K562 (cell line): ENCODE measurements around the gene FRMD1. TPM values are rescaled to one million over a fixed set of nuclear protein-coding genes. Genes with fewer than 3 reads are reported as not detected.

ENCODE experiments used
- BRD9 ChIP-seq: fragments of 450-650 bp; IDR thresholded peaks from 2 replicates; pipeline ENCODE4 v1.6.1; 2018; ENCODE audit warnings: low read depth; ENCODE audit not compliant: partially characterized antibody
- EWSR1 ChIP-seq: fragments of 450-650 bp; IDR thresholded peaks from 2 replicates; pipeline ENCODE4 v1.6.1; 2018; ENCODE audit warnings: borderline replicate concordance, mild to moderate bottlenecking, low read depth, moderate library complexity; ENCODE audit not compliant: partially characterized antibody
- EZH2 ChIP-seq: IDR thresholded peaks from 2 replicates; pipeline ENCODE4 v1.6.1; 2012; ENCODE audit warnings: low read depth, mild to moderate bottlenecking, inconsistent platforms, low read length, borderline replicate concordance
- LEF1 ChIP-seq: fragments of 450-650 bp; IDR thresholded peaks from 2 replicates; pipeline ENCODE4 v1.6.1; 2016; ENCODE audit warnings: mild to moderate bottlenecking
- RAD21 ChIP-seq, 2 experiments: fragments of 250-450 bp in 1 of 2; fragments of 450-650 bp in 1 of 2; sonication (Bioruptor Pico) in 1 of 2; formaldehyde crosslinking in 1 of 2; IDR thresholded peaks in 1 of 2; conservative IDR thresholded peaks in 1 of 2; 2 replicates each; pipeline versions ENCODE4 v1.4.0 to v1.8.0; 2020 to 2022; ENCODE audit warnings: mild to moderate bottlenecking in 2 of 2, moderate library complexity in 1 of 2
- RBM15 ChIP-seq: fragments of 200-400 bp; formaldehyde crosslinking; IDR thresholded peaks from 2 replicates; pipeline ENCODE4 v1.6.1; 2018; ENCODE audit warnings: mild to moderate bottlenecking, low read length, moderate library complexity; ENCODE audit not compliant: insufficient read depth
- RERE ChIP-seq: sonication (generic); formaldehyde crosslinking; IDR thresholded peaks from 2 replicates; pipeline ENCODE4 v1.8.0; 2023; ENCODE audit warnings: missing genetic modification reagents, mild to moderate bottlenecking, borderline replicate concordance
- REST ChIP-seq, 2 experiments: fragments of 450-650 bp; formaldehyde crosslinking in 1 of 2; IDR thresholded peaks; 2 replicates each; pipeline versions ENCODE4 v1.4.0 to v1.6.1; 2014 to 2020; ENCODE audit warnings: mild to moderate bottlenecking in 2 of 2, borderline replicate concordance in 1 of 2, low read depth in 1 of 2
- RFX5 ChIP-seq: IDR thresholded peaks from 2 replicates; pipeline ENCODE4 v1.6.1; 2011; ENCODE audit warnings: low read depth, mild to moderate bottlenecking, improper control_type of control experiment, low read length
- SMAD3 ChIP-seq: fragments of 450-650 bp; formaldehyde crosslinking; conservative IDR thresholded peaks from 2 replicates; pipeline ENCODE4 v1.4.0; 2020; ENCODE audit warnings: mild to moderate bottlenecking
- ZNF354B ChIP-seq: fragments of 250-450 bp; sonication (Bioruptor Pico); IDR thresholded peaks from 2 replicates; pipeline ENCODE4 v1.4.0; 2020
- ZNF57 ChIP-seq: fragments of 450-650 bp; formaldehyde crosslinking; IDR thresholded peaks from 2 replicates; pipeline ENCODE4 v1.4.0; 2020; ENCODE audit warnings: mild to moderate bottlenecking, moderate library complexity
- polyA plus RNA-seq, 8 experiments: library from polyadenylated mRNA; depleted of rRNA in 4 of 8; stranded (reverse) in 5 of 8; unstranded in 3 of 8; fragments of >200 nt; fragmentation: Nextera tagmentation in 2 of 8; fragmentation: Illumina TruSeq in 1 of 8; extraction: Ambion mirVana in 2 of 8; extraction: Trizol in 1 of 8; gene quantifications; 2 replicates each; pipeline versions ENCODE4 v1.2.1 to v1.2.3, GENCODE V29; 2011 to 2014; ENCODE audit warnings: inconsistent platforms in 1 of 8, missing spikeins in 1 of 8
- total RNA-seq, 7 experiments: library from RNA; depleted of rRNA in 6 of 7; stranded (reverse); fragments of >200 nt in 6 of 7; fragmentation: Illumina TruSeq in 2 of 7; extraction: Trizol in 2 of 7; gene quantifications; 2 replicates each; pipeline versions ENCODE4 v1.2.1 to v1.2.3, GENCODE V29; 2011 to 2021; ENCODE audit warnings: low replicate concordance in 1 of 7

The FRMD1 gene
- total and polyA plus RNA-seq, 9 of the 15 experiments (the other 6 are each of a cell fraction or from before 2014, with no cell fraction given) = 0.01 to 0.04 (median 0.01) TPM; not detected in 6

GRCh38 chr6:168058691-168059551 is 20.1 kb downstream of the FRMD1 start (continued):
- TF ChIP-seq RERE (no peak), RBM15 (no peak), RAD21 (CRISPR knock-in tag; conservative IDR thresholded peaks at IDR 0.05 in 1 of 2, IDR thresholded peaks at IDR 0.05 in 1 of 2) (peak in 1 of 2 experiments; percentile 41; a peak in 2 of 4 replicates), BRD9 (no peak), RFX5 (no peak), ZNF57 (no peak), REST (IDR thresholded peaks at IDR 0.05; ENCODE audit: borderline replicate concordance) (peak; percentile 23; the same call in 1 of the 2 replicates), REST (CRISPR knock-in tag; IDR thresholded peaks at IDR 0.05; ENCODE audit: low read depth) (no peak), EZH2 (no peak), LEF1 (no peak), ZNF354B (CRISPR knock-in tag) (no peak), SMAD3 (CRISPR knock-in tag) (no peak), EWSR1 (no peak)
